ENCODE data around the gene DOK7.
A peak's percentile ranks its signal among the peaks of the same experiment; 100 is the strongest.
"Not testable (repeated sequence)": the region's sequence is repeated elsewhere in the genome, so short reads cannot be mapped to it uniquely, and the experiment has no call there.

The DOK7 gene

DNA sequence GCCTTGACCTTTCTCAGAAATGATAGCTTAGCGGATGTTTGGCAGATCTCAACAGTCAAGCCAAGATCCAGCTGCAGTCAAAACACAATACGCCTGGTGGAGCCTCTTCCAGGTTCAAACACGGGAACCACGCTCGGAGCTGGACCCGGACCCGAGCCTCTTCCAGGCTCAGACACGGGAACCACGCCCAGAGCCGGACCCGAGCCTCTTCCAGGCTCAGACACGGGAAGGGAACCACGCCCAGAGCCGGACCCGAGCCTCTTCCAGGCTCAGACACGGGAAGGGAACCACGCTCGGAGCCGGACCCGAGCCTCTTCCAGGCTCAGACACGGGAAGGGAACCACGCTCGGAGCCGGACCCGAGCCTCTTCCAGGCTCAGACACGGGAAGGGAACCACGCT lies 48.5 kb downstream of the DOK7 start:
- DNase-seq = not testable (repeated sequence)

DNA sequence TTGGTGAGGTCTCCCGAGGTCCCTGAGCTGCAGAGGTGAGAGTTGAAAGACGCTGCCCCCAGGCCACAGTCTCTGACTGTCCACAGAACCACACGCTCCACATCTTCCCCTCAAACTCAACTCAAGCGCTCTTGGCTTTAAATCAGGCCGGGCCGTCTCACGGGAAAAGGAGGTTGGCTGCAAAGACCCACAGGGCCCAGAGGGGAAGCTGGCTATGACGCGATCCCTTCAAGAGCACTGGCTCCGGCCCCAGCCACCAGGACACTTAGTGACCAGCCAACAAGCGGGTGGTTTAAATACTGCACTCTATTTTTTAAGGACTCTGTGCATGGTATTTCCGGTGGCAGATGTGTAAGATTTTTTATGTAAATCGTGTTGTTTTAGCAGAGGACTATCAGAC lies 49.2 kb downstream of the DOK7 start:
- no peak for DNase-seq

DNA sequence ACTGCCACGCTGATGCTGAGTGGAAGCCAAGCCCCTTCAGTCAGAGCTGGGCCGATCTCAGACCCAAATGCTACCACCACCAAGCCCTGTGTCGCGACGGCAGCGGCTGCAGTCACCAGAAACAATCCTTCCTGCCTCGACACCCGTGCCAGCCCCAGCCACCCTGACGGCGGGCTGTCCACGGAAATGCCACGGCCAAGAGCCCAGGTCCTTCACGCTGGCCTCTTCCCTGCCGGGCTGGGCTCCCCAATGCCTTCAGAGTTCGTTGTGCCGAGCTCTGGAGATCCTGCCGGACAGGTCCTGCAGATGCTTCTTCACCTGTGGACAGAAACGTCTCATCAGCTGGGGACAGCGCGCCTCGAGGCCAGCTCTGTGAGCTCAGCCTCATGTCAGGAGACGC lies 49.6 kb downstream of the DOK7 start:
- no peak for DNase-seq

DNA sequence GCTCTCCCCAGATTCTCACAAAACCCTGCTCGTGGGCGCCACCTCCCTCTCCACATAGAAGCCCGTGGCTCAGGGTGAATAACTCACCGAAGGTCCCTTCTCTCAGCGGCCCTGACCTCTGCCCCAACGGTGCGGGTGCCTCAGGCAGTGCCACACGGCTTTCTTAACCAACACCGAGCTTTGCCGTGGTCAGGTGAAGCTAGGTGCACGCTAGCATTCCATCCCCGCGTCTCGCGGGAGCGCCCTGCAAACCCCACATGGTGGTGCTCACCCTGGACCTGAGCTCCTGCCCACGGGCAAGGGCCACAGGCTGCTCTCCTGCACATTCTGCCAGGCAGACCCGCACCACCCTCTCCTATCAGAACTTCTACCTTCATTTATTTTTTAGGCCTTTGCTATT lies 50.7 kb downstream of the DOK7 start:
- DNase-seq = no peak

DNA sequence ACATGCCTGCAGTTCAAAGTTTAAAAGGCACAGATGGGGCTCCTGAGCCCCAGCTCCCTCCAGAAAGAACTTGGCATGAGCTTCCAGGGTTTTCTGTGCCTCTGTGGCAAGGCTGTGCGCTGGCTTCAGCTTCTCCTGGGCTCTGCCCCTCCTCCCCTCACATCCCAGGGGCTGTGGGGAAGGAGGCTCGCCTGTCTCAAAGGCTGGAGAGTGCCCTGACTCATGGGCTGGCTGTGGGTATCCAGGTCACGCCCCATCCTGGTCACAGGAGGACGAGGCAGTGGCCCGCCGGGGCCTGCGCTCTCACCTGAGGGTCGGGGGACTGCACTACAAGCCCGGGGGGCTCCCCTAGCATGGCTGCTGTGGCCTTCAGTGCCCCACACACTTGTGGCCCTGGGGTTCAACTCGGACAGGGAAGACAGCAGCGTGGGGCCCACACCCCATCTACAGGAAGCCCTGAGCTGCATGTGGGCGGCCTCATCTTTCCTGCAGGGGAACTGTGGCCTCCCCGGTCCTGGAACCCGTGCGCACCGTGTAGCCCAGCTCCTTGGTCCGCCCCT lies 51.2 kb downstream of the DOK7 start:
- DNase-seq = no peak

DNA sequence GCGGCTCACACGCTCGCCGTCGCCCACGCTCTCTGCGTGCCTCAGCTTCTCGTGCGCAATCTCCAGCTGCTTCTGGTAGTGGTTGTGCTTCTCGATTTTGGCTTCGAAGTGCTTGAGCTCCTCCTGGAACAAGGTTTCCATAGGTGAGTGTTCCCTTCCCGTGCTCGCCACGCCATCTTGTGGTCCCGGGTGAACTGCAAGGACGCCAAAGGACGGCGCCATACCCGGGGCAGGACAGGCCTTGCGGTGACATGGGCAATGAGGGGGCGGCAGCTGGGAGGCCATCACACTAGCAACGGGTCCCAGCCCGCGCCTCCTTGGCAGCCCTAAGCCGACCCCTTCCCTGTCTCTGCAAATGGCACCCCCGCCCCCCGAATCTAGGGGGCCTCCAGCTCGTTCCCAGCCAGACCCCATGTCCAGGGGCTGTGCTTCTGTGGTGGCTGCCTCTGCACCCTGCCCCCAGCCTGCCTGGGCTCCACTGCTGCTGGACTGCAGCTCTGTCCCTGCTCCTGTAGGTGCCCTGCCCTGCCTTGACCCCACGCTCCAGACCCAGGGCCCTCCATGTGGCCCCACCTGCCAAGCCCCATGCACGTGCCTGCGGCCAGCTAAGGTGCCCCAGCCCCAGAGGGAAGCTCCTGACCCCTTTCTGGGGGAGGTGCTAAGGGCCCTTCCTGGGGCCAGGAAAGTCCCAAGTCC lies 51.8 kb downstream of the DOK7 start:
- peak; percentile 11 for DNase-seq

DNA sequence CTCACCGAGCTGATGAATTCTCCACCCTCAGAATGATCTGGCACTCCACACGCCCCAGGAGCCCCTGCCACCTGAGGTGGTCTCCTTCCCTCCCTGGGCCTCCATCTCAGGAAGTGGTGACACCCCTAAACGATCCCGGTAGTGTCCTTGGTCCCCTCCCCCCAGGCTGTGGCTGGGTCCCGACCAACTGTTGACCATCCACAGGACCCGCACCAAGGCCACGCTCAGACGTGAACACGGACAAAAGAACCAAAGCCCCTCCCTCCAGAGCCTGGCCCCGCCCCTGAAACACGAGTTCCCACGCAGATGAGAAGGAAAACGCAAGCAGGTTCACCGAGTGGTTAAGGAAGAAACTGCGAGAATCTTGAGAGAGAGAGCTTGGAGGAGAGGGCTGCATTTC lies 52.5 kb downstream of the DOK7 start:
- no peak for DNase-seq

DNA sequence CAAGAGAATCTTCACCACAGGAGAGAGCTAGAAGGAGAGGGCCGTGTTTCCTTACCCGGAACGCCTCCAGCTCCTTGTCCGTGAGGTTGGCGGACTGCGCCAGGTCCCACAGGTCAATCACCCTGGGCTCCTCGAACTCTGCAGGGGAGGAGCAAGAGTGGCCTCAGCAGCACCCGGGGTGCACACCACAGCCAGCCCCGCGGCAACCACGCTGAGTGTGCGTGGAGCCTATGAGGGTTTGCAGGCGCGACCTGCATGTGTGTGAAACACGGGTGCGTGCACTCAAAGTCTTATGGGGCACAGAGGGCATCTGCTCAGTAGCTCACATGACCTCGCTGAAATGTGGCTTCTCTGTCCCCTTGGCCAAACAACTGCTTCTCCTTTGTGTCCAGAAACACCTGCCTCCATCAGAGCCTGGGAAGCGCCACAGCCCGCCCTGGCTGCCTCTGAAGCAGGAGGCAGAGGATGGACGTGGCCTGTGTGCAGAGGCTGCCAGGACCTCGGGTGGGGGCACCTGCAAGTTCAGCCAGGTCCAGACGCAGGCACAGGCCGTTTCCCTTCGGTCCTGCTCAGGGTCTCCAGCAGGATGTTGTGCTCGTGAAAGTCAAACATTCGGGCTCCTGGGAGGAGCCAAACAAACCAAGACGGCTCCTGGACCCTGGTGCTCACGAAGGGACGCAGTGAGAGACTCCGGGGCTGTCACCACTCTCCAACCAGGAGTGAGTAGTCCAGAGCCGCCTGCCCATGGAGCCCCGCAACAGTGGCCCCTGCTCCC lies 53.1 kb downstream of the DOK7 start:
- DNase-seq = no peak

DNA sequence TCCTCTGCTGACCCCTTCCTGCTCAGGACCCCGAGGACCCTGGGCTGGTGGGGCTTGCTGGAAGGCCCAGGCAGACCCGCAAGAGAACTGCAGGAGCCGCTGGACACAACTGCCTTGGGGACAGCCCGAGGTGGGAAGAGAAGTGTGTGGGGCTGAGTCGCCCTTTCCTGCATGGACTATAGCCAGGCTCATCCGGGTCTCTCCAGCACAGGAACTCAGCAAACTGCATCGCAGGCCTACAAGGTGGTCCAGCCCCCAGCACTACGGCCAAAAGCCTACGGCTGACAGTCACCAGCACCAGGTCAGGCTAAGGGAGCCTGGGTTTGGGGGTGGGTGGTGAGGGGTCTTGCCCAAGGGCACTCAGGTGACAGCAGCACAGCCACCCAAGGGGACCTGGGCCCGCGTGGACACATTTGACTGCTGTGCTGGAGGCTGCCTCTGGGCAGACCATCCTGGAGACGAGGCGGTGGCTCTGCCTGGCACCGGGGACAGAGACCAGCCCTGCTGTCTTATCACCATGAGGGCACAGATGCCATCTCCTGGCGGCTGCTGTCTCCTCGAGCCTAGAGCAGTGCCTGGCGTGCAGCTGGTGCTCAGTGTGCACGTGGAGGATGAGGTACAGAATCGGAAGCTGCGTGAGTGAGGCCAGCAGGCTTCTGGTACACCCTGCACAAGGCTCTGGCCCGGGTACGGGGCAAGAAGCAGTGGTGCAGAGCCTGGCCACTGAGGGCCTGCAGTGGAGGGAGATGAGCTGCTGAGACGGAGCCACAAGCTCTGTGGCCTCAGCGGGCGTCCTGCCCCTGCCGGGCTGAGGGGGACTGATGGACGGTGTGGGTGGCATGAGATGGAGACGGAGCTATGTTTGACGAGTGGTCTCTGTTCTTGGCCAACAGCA lies 54.0 kb downstream of the DOK7 start:
- no peak for DNase-seq

DNA sequence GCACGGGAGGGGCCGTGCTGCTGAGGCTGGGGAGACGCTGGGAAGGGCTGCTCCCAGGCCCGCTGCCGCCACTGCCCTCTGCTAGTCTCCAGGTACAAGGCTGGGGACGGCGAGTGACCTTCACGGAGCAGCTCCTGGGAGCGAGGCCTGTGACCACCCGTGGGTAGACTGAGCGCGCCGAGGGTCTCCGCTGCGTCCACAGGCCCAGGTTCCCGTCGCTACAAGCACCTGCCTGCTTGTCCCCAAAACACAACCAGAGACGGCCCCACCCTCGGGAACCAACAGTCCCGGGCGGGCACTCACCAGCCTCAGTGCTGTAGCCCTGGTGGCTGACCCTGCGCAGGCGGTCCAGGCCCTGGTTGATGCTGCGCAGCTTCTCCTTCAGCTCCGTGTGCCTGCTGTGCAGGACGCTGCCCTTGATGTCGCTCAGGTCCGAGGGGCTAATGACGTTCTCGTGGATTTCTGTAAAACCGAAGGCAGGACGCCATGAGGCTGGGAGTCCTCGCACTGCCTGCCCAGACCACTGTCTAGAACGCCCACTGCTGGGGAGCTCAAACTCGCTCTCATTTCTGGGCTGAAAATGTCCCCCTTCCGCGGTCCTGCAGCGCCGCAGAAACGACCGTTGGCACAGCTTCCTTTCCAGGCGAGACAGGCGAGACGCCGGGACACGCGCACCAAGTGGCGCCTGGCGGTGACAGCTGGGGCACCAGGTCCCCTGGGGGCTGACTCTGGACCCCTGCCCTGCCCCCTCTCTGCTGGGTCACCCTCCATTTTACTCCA lies 54.8 kb downstream of the DOK7 start:
- DNase-seq = peak; percentile 11

DNA sequence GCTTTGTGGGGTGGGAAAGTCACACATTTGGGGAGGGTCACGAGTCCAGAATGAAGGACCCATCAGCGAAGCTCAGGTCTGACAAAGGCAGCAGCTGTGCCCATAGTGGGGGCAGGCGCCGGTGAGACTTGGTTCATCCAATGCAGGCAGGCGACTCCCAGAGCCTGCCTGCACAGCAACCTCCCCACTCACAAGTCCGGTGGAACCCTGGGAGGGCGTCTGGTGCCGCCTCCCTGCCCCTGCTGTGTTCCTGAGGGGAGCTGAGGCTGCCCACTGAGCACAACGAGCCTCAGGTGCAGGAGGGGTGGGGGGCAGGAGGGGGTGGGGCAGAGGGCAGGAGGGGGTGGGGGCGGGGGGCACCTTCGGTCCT lies 55.4 kb downstream of the DOK7 start:
- DNase-seq = no peak

DNA sequence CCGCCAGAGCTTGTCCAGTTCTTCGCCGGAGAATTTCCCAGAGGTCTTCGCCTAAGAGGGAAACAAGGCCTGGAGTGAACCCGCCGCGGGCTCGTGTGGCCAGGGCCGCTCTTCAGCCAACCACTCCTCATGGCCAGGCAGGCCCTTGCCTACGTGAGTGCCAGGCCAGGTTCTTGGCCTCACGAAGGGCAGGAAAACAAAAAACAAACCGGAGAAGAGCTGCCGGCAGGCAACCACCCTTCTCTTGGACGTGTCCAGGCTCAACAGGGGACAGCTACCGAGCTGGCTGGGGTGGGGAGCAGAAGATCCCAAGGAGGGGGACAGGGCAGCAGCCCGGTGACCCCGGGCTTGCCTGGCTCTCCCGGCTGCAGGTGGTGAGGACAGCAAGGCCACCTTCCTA lies 55.8 kb downstream of the DOK7 start:
- DNase-seq = peak; percentile 4

DNA sequence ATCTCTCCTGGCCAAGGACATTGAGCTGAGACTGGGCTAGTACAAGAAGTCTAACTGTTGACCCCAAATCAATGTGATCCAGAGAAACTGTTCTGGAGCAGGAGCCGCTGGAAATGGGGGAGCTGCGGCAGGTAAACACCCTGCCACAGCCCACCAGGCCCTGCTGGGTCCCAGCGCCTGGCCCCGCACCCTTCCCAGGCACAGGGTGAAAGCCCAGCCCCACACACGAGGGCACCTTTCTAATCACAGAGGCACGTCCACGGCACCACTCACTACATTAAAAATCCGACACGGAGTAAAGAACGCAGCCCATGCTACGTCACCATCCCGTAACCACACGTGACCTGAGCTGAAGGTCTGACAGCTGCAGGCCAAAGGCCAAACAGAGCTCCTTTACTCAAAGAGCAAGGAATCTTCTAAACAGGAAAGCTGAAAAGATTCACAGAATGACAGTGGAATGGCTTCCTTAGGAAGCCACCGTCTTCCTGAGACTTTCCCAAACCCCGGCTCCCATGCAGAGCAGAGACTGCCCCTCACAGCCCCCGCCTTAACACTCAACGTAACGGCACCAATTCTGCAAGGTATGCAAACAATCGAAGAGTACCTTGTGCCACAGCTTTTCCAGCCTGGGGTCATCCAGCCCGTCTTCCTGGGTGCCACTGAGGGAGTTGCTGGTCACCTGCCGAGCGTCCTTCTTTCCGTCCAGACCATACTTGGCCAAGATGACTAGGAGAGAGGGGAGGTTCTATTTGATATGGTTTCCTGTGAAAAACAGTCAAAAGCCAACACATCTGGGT lies 56.6 kb downstream of the DOK7 start:
- peak; percentile 9 for DNase-seq

DNA sequence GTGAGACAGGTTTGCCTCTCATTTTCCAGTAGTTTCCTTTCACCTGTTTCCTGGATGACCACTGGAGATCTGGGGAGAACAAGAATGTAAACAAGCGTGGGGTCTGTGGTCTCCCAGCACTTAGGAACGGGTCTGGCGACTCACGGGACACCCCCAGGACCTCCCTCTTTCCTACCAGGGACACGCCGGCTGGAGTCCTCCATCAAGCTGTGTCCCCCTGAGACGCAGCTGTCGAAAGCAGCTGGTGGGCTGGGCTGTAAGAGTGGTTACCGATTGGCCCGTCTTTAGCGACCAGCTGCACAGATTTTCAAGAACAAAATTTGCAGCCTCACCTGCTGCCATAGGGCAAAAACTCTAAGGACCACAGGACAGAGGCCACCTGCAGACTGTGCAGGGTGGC lies 57.2 kb downstream of the DOK7 start:
- no peak for DNase-seq

DNA sequence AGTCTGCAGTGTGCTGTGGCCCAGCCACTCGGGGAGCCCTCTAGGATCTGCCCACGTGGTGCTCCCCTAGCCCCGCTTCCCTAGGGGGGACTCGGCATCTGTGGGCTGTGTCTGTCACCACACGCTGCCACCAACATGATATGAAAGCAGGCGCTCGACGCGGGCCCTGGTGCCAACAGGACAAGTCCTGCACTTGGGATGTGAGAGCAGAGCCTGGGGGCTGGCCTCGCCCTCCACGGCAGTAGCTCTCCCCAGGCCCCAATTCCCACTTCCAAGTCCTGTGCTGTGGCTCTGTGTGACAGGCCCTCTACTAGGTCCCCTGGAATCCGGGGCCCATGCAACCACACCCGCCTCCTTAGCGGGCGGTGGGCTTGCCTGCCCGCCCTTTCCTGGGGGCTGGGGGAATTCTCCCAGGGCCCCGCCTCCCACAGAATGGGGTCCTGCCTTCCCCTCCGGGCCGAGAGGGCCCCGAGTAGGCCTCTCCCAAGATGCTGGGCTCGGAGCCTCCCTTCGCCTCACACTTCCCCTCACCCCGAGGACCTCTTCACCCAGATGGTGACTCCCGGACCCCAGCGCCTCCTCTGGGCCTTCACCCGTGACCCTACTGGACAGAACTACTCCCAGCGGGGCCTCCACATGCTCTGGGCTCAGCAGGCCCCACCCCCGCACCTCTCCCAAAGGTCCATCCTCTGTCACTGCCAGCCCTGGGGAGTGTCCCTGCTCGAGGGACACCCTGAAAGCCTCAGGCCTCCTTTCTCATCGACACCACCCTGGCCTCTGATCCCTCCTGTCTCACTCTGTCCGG lies 57.9 kb downstream of the DOK7 start:
- DNase-seq = no peak

DNA sequence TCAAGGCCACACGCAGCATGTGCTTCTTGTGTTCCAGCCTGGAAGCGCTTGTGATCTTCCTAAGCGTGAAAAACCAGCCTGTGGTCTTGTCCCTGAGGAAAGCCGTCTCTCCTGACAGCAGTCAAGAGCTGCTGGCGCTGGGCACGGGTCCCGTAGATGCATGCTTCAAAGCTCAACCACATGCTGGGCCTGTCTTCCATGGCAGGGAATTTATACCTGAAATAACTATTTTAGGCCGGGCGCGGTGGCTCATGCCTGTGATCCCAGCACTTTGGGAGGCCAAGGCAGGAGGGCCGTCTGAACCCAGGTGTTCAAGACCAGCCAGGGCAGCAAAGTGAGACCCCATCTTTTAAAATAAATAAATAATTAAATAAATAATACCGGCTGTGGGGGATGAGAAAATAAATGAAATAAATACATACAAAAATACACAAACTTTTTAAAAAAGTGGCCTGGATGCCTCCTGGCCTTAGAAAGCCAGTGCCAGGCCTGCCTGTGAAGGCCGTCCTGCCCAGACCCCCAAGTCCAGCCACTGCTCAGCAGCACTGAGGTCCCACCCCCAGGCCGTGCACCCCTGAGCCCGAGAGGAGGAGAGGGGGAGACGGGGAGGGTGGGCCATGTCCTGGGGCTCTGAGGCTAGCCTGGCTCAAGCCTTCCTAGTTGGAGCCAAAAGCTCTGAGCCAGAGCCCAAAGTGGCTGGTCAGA lies 58.7 kb downstream of the DOK7 start:
- no peak for DNase-seq

DNA sequence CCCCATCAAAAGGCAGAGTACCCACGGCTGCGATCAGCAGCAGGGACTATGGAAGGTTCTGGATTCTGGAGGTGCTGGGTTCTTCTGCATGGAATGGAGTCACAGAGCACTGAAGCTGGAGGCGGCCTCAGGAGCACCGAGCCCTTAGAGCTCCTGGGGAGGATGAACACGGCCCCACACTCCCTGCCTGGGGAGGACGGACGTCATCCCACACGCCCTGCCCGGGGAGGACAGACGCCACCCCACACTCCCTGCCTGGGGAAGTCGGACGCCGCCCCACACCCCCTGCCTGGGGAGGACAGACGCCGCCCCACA lies 59.2 kb downstream of the DOK7 start:
- DNase-seq = no peak

DNA sequence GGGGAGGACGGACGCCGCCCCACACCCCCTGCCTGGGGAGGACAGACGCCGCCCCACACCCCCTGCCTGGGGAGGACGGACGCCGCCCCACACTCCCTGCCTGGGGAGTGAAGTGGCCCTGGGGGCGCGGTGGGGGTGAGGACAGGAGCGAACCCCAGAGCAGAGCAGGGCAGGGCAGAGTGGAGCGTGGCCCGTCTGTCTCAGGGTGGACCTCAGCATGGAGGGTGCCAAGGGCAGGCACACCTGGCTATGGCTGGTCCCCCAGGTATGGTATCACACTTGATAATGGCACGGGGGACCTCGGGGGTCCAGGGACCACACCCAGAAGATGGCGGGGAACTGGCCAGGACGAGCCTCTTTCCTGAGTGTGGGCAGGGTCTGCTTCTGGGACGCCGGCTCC lies 59.5 kb downstream of the DOK7 start:
- DNase-seq = no peak

DNA sequence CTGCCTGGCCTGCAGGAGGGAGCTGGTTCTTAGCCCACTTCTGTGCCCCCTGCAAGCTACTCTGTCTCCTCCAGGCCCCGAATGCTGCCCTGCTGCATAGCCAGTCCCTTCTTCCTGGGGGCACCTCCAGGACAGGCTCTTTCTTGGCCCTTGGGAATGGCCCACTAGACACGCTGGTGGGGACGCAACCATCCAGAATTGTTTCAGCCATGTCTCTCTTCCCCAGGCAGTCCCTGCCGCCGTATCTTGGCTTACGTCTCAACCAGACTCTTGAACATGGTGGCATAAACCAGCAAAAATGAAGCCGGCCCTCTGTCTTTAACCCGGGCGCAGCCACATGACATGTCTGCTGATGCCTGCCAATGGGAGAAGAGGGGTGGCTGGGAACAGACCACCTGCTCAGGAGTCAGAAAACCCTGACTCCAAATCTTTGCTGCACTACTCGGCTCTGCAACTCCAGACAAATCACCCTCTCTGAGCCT lies 60.1 kb downstream of the DOK7 start:
- no peak for DNase-seq

DNA sequence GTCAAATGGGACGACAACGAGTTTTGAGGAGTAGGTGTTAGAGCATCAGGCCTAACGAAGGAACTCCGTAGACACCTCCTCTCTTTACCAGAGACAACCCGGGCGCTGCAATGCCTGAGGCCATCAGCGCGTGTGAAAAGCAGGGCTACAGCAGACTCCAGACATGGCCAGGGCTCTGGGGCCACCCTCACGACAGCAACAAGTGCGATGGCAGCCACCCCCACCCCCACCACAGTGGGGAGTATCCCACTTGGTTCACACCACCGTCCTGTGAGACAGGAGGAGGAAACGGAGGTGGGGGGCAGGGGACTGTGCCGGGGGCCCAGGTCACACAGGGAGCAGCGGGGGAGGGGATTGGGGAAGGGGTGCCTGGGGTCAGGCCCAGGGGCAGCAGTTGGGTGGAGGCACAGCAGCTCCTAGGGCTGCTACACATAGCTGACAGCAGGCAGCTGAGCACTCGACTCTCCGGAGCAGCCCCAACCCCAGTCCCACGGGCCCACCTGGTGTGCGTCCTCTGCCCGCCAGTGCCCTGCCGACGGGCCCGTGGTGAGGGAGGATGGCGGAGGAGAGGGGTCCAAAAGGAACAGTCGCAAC lies 60.6 kb downstream of the DOK7 start:
- DNase-seq = no peak

All from activated CD8-positive, alpha-beta memory T cell treated with anti-CD3 and anti-CD28 coated beads, Interleukin-2, amount 50 U/mL, for 4 hours (primary cell).